ENCODE data around the gene LCMT1.
"Not testable (repeated sequence)": the region's sequence is repeated elsewhere in the genome, so short reads cannot be mapped to it uniquely, and the experiment has no call there.

GRCh38 chr16:25132751-25133150, 21.2 kb downstream of the LCMT1 start:
- TF ChIP-seq, protein P1, sequence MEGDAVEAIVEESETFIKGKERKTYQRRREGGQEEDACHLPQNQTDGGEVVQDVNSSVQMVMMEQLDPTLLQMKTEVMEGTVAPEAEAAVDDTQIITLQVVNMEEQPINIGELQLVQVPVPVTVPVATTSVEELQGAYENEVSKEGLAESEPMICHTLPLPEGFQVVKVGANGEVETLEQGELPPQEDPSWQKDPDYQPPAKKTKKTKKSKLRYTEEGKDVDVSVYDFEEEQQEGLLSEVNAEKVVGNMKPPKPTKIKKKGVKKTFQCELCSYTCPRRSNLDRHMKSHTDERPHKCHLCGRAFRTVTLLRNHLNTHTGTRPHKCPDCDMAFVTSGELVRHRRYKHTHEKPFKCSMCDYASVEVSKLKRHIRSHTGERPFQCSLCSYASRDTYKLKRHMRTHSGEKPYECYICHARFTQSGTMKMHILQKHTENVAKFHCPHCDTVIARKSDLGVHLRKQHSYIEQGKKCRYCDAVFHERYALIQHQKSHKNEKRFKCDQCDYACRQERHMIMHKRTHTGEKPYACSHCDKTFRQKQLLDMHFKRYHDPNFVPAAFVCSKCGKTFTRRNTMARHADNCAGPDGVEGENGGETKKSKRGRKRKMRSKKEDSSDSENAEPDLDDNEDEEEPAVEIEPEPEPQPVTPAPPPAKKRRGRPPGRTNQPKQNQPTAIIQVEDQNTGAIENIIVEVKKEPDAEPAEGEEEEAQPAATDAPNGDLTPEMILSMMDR (IDR thresholded peaks at IDR 0.05; ENCODE audit: insufficient read depth, low read length) = not testable (repeated sequence)
- TF ChIP-seq REST (IDR thresholded peaks at IDR 0.05; ENCODE audit: insufficient replicate concordance, low read depth); POLR2AphosphoS5 (IDR thresholded peaks at IDR 0.05; ENCODE audit: low read depth): not testable (repeated sequence)
